ENCODE data around the gene MSANTD1. TPM values are rescaled to one million over a fixed set of nuclear protein-coding genes. Genes with fewer than 3 reads are reported as not detected.

The MSANTD1 gene
- polyA plus RNA-seq, 1 of the 3 experiments (the other 2 are of a cell fraction): 0.15 TPM

GRCh38 chr4:3293401-3294391, 44.7 kb downstream of the MSANTD1 start:
- Histone ChIP-seq H3K4me1 (ENCODE audit: control insufficient read depth in 1 of 2, insufficient read depth in 2 of 2, low read depth in 1 of 2, low read length in 1 of 2) (peaks cover 7 to 22% of the 10 kb centered on the region in 2 experiments; a peak in 2 of 4 replicates), H3K9me3 (no peaks in the 10 kb centered on the region), H3K4me2 (peak overlapping the region; percentile 88), H3K79me2 (ENCODE audit: insufficient read depth) (peaks cover 55% of the 10 kb centered on the region), H3K9me2 (no peaks in the 10 kb centered on the region), H3K27ac (ENCODE audit: low read depth in 2 of 2, low read length in 1 of 2) (peak overlapping the region; percentile 51 to 71; a peak in 3 of 4 replicates), H3K27me3 (ENCODE audit: insufficient read depth) (no peaks in the 10 kb centered on the region), H3F3A (replicated peaks; ENCODE audit: insufficient read depth) (no peaks in the 10 kb centered on the region), H3K9ac (peak overlapping the region; percentile 97), H4K20me1 (ENCODE audit: insufficient read depth) (peaks cover 12% of the 10 kb centered on the region), H3K36me3 (replicated peaks in 1 of 2; ENCODE audit: control insufficient read depth in 1 of 2, insufficient read depth in 2 of 2, low read length in 1 of 2) (peaks cover 0 to 9% of the 10 kb centered on the region in 2 experiments), H2AFZ (ENCODE audit: low read depth) (no peak overlapping the region), H3K4me3 (ENCODE audit: low read depth in 2 of 2, low read length in 1 of 2) (peak overlapping the region; percentile 77)
- WGBS (ENCODE audit: low lambda C conversion rate): 42% methylated on average over 14 of the region's 42 CpGs
- ChIA-PET POLR2A (interaction anchor here (0.9 to 1.6 kb wide), 2 partner anchors 11 to 16 kb away, joined by 3 to 5 read pairs; no protein-coding TSS in a partner anchor), CTCF (interaction anchor here (1.0 kb wide), 1 partner anchor 10 kb away, joined by 3 read pairs; no protein-coding TSS in a partner anchor)
- TF ChIP-seq TCF12 (IDR thresholded peaks at IDR 0.05) (no peak), SMC3 (IDR thresholded peaks at IDR 0.05; ENCODE audit: low read depth, low read length) (no peak), NFIC (IDR thresholded peaks at IDR 0.05; ENCODE audit: borderline replicate concordance) (no peak), TEAD4 (IDR thresholded peaks at IDR 0.05; ENCODE audit: borderline replicate concordance, insufficient read depth) (no peak), MEF2A (IDR thresholded peaks at IDR 0.05; ENCODE audit: borderline replicate concordance, low read depth) (no peak), YY1 (IDR thresholded peaks at IDR 0.05; ENCODE audit: low read depth) (no peak)
- no peak for DNase-seq

- TF ChIP-seq PBX3 (IDR thresholded peaks at IDR 0.05) (no peak), CHD2 (IDR thresholded peaks at IDR 0.05; ENCODE audit: low read length, partially characterized antibody) (no peak), IRF3 (IDR thresholded peaks at IDR 0.05; ENCODE audit: low read depth, low read length) (no peak), SMC3 (IDR thresholded peaks at IDR 0.05; ENCODE audit: low read depth, low read length) (no peak), GATA2 (CRISPR knock-in tag; IDR thresholded peaks at IDR 0.05) (no peak), RAD21 (IDR thresholded peaks at IDR 0.05; ENCODE audit: low read length) (no peak)
- CTCF ChIA-PET: interaction anchor here (1.0 to 1.5 kb wide), 2 partner anchors 9 to 10 kb away, joined by 3 read pairs; no protein-coding TSS in a partner anchor
Observed at GRCh38 chr4:3294401-3295241, 45.7 kb downstream of the MSANTD1 start.

More at GRCh38 chr4:3294401-3295241, 45.7 kb downstream of the MSANTD1 start:
- no peaks in the 10 kb centered on the region for H3K27me3 ChIP-seq (ENCODE audit: insufficient read depth)
- H3K9me2 ChIP-seq: no peaks in the 10 kb centered on the region
- H3K9ac ChIP-seq: peak overlapping the region; percentile 97; the same call in 1 of the 2 replicates
- H3K4me2 ChIP-seq: peak overlapping the region; percentile 88
- H3K27ac ChIP-seq (ENCODE audit: low read depth in 2 of 2, low read length in 1 of 2): no peak overlapping the region
- H3K4me3 ChIP-seq (ENCODE audit: low read depth in 2 of 2, low read length in 1 of 2): peak overlapping the region; percentile 77
- POLR2A ChIA-PET: interaction anchor here (0.9 to 1.6 kb wide), 2 partner anchors 10 to 15 kb away, joined by 3 to 5 read pairs; no protein-coding TSS in a partner anchor
- H3K4me1 ChIP-seq (ENCODE audit: control insufficient read depth in 1 of 2, insufficient read depth in 2 of 2, low read depth in 1 of 2, low read length in 1 of 2): peaks cover 7 to 29% of the 10 kb centered on the region in 2 experiments; a peak in 2 of 4 replicates
- H3K9me3 ChIP-seq: no peaks in the 10 kb centered on the region
- no peaks in the 10 kb centered on the region for H3F3A ChIP-seq (replicated peaks; ENCODE audit: insufficient read depth)
- DNase-seq: no peak
- H2AFZ ChIP-seq (ENCODE audit: low read depth): no peak overlapping the region
- H3K79me2 ChIP-seq (ENCODE audit: insufficient read depth): peaks cover 64% of the 10 kb centered on the region
- WGBS (ENCODE audit: low lambda C conversion rate): 94% methylated on average over 18 of the region's 19 CpGs
- peaks cover 0 to 9% of the 10 kb centered on the region in 2 experiments for H3K36me3 ChIP-seq (replicated peaks in 1 of 2; ENCODE audit: control insufficient read depth in 1 of 2, insufficient read depth in 2 of 2, low read length in 1 of 2)
- peaks cover 20% of the 10 kb centered on the region for H4K20me1 ChIP-seq (ENCODE audit: insufficient read depth)
